GM19238 (cell line): ENCODE measurements around the gene PRKCA.

Experiments used
- DNase-seq: peaks from one replicate; pipeline ENCODE4 v3.0.0; 2011; ENCODE audit warnings: low spot score; ENCODE audit not compliant: insufficient read length

Gene PRKCA

DNA sequence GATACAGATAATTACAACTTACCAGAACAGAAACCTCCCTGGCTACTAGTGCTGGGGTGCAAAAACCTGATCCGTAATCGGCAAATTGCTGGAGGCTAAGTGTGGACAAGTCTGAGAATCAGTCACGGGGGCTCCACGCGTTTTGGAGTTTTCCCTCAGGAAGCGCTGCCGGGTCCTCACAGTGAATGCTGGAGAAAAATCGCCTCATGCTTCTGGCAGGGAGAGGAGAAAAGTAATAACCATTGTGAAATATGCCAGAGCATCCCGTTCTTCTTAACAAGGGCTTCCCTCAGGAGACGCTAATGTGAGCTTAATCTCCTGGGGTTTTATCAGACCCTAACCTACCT is 453.5 kb downstream of the PRKCA start:
- no peak for DNase-seq

DNA sequence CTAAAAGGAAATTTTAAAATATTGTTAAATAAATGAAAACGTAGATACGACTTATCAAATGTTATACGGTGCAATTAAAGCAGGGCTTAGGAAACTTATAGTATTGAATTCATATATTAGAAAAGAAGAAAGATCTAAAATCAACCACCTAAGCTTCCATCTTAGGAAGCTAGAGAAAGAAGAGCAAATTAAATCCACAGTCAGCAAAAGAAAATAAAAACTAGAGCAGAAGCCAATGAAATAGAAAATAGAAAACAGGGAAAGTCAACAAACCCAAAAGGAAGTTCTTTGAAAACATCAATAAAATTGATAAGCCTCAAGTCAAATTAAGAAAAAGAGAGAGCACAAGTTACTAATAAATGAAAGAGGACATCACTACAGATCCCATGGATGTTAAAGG is 457.9 kb downstream of the PRKCA start:
- DNase-seq, result no peak

DNA sequence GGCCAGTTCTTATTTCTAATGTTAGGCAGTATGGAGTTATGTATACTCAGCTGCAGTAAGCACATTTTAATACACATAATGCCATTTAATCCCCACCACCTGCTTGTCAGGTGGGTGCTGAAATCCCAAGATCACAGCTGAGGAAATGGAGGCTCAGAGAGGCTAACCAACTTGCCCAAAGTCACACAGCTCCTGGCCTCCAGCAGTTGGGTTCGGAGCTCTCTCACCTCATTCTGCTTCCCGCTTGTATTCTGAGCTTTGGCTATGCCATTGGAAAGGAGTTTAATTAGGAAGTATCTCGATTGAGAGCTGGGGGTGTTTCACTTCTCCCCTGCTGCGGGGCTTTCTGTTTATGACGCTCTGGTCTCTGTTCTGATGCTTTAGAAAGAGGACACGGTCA is 459.9 kb downstream of the PRKCA start:
- no peak for DNase-seq

DNA sequence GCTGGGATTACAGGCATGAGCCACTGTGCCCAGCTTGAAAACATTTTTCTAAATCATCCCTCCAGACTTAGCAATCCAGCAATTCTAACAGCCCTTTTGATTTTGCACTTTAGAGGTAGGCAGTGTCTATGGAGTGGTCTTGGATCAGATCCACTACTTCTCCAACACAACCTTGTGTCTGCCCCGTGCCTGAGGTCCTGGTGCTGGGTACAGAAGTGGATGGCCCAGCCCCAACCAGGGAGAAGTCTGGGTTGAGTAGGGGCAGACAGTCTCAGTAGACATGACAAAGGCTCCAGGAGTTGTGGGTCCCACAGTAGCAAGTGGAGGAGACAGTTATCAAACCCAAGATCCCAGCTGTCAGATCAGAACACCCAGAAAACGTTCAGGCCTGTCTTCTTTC is 460.6 kb downstream of the PRKCA start:
- DNase-seq, result no peak

DNA sequence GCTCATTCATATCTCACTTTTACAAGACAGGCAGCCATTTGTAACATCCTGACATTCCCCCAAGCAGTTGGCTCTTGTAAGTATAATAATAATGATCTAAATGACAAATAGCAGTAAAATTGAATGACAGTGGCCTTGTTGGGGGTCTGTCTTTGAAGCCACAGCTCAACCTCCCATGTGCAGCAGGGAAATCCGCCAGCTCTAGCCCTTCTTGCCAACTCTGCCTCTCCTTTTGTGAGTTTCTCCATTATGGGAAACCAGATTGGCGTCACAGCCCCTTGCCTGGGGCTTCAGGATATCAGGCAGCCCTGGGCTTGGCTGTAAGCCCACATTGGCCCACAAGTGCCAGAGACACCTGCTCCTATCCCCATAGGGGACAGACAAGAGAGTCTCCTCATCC is 462.1 kb downstream of the PRKCA start:
- no peak for DNase-seq

DNA sequence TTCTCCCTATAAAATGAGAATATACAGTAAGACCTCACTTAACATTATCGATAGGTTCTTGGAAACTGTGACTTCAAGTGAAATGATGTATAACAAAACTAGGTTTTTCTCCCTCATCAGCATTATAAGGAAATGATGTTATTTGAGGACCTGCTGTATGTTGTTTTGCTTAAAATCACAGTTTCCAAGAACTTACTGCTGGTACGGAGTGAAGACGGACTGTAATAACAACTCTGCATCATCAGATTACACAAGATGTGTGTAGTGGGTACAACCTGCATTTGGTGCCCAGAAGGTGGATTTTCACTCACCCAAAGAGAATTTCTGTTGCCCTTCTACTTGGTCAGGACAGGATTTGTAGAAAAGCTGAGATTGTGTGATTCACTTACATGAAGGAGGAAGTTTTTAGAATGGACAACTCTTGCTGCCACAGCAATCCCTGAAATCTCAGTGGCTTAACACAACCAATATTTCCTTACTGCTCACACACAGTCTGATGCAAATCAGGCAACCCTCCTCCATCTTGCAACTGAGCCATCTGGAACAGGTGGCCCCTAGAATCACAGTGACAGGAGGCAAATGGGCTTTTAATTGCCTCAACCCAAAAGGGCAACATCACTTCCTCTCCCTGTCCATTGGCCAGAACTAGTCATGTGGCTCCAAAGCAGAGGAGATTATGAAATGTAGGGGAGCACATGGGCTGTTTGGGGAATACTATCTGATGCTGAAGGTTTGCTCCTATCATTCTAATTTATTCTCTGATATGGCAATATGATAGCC is 464.9 kb downstream of the PRKCA start:
- no peak for DNase-seq

DNA sequence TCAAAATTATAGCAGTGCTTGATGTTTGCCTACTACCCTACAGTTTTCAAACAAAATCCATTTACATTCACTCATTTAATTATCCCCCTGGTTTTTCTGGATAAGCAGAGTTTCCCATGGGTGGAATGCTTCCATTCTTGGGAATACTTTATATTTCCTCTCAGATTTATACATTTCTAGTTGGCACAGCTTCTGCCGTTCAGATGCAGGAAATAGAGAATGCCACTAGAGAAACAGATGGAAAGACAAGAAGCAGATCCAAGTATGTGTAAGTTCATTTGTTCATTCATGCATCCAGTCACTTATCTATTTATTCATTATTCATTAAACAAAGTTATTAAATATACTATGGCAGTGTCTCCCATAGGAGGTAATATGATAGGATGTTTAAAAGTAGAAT is 467.5 kb downstream of the PRKCA start:
- no peak for DNase-seq

DNA sequence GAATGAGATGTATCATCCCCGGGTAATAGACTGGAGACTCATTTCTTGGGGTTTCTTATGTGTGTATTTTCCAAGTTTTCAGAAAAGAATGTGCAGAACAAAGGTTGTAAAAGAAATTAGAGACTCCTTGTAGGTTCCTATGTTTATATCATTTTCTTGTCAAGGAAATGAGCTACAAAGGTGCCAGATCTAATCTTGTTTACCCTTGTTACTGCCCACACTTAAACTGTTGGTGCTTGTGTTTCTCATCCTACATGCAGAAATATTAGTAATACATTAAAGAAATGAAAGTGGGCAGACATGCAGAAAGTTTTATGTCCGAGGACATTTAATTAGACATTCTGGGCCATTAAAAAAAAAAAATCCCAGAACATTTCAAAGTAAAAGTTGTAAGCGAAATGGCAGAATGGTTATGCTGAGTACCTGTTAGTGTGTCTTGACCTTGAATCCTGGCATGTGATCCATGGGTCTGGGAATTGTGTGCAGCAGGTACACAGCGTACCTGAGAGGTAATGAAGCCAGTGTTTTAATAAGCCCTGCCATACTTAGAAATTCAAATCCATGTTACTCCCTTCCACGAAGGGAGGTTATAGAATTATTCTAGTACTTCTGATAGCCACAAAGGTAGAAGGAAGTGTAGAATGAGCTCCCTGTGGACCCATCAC is 469.9 kb downstream of the PRKCA start:
- DNase-seq, result no peak

DNA sequence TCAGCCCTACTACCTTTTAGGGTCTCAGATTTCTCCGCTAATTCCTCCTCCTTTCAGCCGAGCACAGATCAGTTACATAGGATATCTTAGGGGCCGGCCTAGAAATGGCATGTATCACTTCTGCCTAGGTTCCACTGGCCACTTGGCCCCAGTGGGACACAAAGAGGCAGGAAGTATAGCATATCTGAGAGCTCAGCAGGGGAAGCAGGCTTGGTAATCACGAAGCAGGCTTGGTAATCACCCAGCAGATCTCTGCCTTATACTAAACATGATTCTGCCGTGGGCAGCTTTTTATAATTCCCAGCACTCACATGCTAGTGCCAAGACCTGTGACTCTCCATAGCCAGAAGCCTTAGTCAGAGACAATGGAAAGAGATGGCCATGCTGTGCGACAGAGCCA is 472.9 kb downstream of the PRKCA start:
- DNase-seq, result no peak

DNA sequence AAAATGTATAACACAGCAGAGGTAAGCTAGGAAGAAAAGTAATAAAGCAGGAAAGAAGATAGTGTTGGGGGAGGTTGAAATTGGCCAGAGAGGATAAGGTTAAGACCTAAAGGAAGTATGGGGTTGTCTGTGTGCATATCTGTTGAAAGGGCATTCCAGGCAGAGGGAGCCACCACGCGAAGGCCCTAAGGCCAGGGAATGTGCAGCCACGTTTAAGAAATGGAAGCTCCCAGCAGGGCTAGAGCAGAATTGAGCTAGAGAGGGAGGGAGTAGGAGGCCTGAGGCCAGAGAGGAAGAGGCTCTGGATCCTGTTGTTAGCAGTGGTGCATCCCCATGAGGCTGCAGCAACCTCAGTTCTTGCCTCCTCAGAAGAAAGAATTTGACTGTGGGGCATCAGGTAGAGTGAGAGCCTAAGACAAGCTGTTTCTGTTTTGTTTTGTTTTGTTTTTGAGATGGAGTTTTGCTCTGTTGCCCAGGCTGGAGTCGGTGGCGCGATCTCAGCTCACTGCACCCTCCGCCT is 473.5 kb downstream of the PRKCA start:
- DNase-seq, result no peak

DNA sequence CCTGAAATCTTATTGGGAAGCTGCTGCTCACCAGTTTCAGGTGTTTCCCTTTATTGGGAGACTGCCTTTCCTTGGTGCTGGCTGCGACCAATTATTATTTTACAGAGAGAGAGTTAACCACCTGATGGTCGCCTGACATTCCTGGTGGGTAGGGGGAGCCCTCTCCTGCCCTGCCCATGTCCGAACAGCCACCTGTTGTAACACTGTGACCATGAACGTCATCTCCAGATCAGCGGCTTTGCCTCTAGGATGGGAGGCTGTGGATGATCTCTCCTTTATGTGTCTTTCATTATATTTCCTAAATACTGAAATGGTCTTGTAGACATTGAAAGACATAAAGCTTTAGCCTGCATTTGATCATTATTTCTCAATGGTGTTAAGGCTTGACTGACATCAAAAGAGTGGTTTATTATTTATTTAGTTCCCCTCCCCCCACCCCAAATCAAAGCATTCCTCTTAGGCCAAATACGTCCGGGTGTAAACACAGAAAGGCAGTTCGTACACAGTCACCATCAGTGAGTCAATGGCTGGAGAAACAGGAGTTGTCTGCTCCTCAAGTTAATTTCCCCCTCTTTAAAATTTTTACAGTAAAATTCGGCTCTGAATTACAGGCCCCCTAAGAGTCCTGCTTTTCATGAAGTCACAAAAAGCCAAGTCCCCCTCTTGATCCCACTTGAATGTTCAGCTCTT is 474.7 kb downstream of the PRKCA start:
- DNase-seq, result no peak

DNA sequence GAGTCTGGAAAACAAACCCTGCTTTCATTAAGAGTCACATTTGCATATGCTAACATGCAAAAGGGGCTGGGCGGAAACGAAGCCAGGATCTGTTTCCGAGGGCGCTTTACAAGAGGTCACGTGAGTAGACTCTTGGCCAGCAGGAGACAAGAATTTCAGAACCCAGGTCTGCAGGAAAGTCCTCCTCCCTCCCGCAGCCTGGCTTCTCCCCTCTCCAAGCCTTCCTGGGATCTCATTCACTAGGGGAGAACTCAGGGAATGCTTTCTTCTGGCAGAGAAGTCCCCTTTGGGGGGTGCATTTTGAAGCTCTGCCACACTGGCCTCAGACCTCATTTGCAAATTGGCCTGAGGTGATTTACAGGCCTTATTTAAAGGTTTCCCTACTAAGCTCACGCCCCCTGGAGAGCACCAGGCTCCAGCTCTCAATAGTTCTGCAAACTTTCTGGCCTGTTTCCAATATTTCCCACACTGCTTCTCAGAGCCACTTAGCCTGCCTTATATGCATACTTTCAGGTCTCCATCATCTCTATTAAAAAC is 475.3 kb downstream of the PRKCA start:
- DNase-seq, result no peak

DNA sequence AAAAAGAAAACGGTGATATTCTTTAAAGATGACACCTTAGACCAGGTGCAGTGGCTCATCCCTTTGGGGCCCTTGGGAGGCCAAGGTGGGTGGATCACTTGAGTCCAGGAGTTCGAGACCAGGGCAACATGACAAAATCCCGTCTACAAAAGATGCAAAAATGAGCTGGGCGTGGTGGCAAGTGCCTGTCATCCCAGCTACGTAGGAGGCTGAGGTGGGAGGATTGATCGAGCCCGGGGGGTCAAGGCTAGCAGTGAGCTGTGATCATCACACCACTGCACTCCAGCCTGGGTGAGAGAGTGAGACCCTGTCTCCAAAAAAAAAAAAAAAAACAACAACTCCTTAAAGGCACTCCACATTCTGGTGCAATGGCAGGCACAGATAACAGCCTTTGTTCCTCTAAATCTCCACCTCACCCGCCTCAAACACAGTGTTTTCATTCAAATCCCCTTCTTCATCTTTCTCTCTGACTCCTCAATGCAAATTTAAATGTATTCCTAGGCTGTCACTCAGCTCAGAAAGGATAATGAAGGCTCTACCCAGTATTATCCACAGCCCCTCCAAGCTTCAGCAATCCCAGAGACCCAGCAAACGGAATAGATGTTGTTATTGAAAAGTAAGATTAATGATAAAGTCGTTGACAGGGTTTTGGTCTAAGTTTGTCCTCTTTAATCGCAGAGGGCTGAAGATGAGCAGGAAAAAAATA is 476.3 kb downstream of the PRKCA start:
- no peak for DNase-seq

DNA sequence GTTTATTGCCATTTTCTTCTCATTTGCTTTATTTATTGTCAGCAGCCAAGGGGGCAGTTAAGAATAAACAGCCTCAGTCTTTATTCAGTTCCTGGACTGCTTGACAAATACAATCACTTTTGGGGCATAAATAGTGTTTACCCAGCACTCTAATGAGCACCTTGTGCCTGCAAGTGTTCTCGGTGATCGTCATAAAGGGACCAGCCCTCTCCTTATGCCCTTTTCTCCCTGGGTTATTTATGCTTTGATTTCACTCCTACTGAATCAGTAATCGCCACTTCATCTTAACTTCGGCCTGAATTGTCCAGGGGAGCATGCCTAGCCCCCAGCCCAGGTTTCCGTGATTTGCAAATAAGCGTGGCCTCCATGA is 476.8 kb downstream of the PRKCA start:
- no peak for DNase-seq

DNA sequence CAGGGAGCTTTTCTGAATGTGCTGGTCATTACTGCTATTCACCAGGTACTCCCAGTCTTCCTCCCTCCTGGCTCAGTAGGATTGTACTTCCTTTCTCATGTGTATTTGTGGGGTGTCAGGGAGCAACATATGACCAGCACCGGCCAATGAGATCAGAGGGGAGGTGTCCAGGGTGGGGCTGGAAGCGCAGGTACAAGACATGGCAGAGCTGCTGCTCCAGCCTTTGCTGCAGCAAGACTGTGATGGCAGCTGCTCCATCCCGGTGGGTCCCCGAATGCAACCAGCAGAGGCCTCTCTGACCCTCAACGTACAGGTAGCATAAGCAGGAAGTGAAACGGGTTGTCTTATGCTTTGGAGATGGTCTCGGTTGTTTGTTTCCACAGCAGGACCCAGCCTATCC is 478.7 kb downstream of the PRKCA start:
- DNase-seq, result no peak

DNA sequence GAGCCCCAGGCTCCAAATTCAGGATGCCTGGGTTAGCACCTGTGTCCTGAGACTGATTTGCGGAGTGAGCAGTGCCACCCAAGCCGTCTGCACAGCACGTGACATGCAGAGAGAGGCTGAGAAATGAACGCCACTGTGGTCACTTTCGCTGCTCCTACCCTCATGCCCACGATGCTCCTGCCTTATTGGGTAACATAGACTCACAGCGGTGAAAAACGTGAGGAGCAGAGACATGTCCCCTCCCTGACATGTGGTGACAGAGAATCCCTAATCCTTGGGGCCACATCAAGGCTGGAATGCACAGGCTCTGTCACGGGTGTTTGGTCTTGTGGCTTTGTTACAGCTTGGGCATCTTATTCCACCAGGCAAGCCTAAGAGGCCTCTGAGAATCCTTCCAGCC is 480.4 kb downstream of the PRKCA start:
- DNase-seq, result no peak

DNA sequence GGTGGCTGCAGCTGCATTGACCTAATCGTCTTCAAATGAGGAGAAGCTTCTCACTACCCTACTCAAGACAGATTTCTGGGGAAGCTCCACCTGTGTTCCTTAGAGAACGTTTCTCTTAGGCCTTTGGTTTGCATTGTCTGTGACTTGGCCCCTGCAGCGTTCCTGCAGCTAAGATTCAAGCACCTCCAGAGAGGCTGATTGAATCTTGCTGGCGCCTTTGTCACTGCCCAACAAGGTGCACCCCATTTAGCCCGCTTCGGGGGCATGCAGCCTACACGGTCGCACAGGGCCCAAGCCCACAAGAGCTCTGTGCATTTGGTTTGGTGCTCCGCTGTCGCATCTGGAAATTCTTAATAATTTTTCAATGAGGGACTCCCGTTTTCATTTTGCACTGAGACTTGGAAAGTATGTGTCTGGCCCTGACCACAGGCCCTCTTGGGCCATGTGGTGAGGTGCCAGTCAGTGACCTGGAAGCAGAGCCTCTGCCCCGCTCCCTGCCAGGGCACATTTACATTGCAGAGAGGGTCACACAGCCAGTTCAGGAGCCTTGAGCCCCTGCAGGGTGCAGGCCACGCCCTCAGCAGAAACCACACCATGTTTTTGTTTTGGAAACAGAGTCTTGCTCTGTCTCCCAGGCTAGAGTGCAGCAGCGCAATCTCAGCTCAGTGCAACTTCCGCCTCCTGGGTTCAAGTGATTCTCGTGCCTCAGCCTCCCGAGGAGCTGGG is 481.4 kb downstream of the PRKCA start:
- DNase-seq, result no peak

DNA sequence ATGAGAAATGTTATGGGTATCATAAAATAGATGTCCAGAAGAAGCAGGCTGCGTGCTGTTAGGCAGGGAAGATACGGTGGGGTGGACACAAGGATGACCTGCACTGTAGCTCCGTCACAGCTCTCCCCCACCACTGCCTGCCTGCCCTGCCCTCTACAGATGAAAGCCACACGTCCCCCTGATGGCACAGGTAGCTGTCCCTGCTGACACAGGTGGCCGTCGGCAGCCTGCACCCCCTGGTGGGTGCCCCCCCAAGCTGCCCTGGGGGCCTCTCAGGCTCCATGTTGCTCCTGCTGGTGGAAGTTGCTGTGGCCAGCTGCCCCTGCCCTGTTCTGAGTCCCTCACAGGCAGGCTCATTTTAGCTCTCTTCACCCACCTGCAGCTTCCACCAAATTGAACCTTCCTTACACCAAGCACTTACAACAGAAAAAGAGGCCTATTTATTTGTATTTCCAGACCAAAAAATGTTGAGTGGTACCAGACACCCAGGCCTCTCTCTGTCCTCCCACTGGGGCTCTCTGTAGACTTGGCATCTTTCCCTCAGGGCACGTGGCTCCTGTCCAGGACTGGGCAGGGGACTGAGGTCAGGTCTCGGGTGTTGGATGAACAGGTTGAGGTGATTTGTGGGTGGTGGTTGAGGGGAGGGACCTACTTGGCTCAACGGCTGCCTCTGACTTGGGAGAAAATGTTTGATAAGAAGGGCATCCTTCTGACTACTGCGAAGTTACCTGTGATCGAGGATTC is 482.4 kb downstream of the PRKCA start:
- no peak for DNase-seq

DNA sequence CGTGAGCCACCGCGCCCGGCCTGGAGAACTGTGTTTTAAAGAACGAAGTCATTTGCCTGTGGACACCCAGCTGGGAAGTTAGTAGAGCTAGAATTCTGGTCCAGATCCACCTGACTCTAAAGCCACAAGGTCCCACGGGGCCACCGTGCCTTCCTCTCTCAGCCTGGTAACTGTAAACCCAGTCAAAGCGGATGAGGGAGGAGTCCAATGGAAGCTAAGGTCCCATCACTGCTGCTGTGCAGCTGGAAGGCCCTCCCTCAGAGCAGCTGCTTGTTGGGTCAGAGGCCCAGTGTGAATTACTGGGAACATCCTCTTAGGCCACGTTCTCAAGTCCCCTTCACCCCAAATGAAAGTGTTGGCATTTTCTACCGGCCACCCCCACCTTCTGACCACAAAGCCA is 483.7 kb downstream of the PRKCA start:
- no peak for DNase-seq

DNA sequence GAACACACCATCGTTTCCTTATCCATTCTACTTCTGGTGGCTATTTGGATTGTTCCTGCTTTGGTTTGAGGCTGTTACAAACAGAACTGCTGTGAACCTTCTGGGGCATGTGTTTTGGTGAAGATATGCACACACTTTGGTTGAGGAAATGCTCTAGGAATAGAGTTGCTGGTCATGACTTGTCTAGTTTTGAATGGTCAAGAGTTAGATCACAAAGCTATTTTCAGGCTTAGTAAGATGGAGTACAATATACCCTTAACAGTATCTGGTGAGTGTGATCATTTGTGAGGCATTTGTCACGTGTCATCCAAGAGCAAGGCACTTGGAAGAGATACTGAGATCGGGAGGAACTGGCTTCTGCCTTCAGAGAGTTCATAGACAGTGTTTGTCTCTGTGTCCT is 485.5 kb downstream of the PRKCA start:
- no peak for DNase-seq
